ENCODE data around the gene SLC8A1.

GRCh38 chr2:40360652-40361051, 91.2 kb downstream of the SLC8A1 start:
- no peak for TF ChIP-seq CTCF (IDR thresholded peaks at IDR 0.05)
- no peak for TF ChIP-seq POLR2A (IDR thresholded peaks at IDR 0.05)
- TF ChIP-seq EP300 (IDR thresholded peaks at IDR 0.05): no peak

Data from tibial nerve (tissue), 4 donors.